ENCODE measurements around the gene CAMP.

Gene CAMP

GRCh38 chr3:48189321-48189720 lies 34.0 kb upstream of the CAMP start:
- H3K36me3 Mint-ChIP-seq (ENCODE audit: low read depth), result peaks cover 8% of the 10 kb centered on the region
- H3K4me3 Mint-ChIP-seq, result no peak overlapping the region
- TF ChIP-seq CTCF (IDR thresholded peaks at IDR 0.05; ENCODE audit: unreplicated experiment in 3 of 3), result no peak

GRCh38 chr3:48190911-48191310 lies 32.4 kb upstream of the CAMP start:
- no peak for TF ChIP-seq CTCF (IDR thresholded peaks at IDR 0.05; ENCODE audit: unreplicated experiment in 3 of 3)
- Mint-ChIP-seq H3K27ac (no peak overlapping the region), H3K27me3 (ENCODE audit: low read depth) (peaks cover 4% of the 10 kb centered on the region), H3K4me1 (peaks cover 10% of the 10 kb centered on the region), H3K9me3 (no peaks in the 10 kb centered on the region), H3K36me3 (ENCODE audit: low read depth) (peaks cover 2% of the 10 kb centered on the region), H3K4me3 (no peak overlapping the region)

More at GRCh38 chr3:48189321-48189720, 34.0 kb upstream of the CAMP start:
- H3K9me3 Mint-ChIP-seq, result no peaks in the 10 kb centered on the region
- peaks cover 10% of the 10 kb centered on the region for H3K4me1 Mint-ChIP-seq
- peaks cover 4% of the 10 kb centered on the region for H3K27me3 Mint-ChIP-seq (ENCODE audit: low read depth)
- peak overlapping the region; percentile 75 to 91 (median 84) for H3K27ac Mint-ChIP-seq

GRCh38 chr3:48194446-48195071 lies 28.7 kb upstream of the CAMP start:
- Mint-ChIP-seq H3K4me3 (no peak overlapping the region), H3K36me3 (ENCODE audit: low read depth) (no peaks in the 10 kb centered on the region), H3K9me3 (no peaks in the 10 kb centered on the region), H3K27ac (no peak overlapping the region), H3K4me1 (no peaks in the 10 kb centered on the region), H3K27me3 (ENCODE audit: low read depth) (peaks cover 4% of the 10 kb centered on the region)
- peak; percentile 75 to 83 (median 78) for TF ChIP-seq CTCF (IDR thresholded peaks at IDR 0.05; ENCODE audit: unreplicated experiment in 3 of 3)

GRCh38 chr3:48196611-48197010 lies 26.7 kb upstream of the CAMP start:
- H3K36me3 Mint-ChIP-seq (ENCODE audit: low read depth), result no peaks in the 10 kb centered on the region
- H3K4me1 Mint-ChIP-seq, result no peaks in the 10 kb centered on the region
- no peak overlapping the region for H3K27ac Mint-ChIP-seq
- H3K27me3 Mint-ChIP-seq (ENCODE audit: low read depth), result peaks cover 10% of the 10 kb centered on the region
- H3K9me3 Mint-ChIP-seq, result no peaks in the 10 kb centered on the region
- H3K4me3 Mint-ChIP-seq, result no peak overlapping the region
- TF ChIP-seq CTCF (IDR thresholded peaks at IDR 0.05; ENCODE audit: unreplicated experiment in 3 of 3), result no peak

GRCh38 chr3:48199117-48199516 lies 24.2 kb upstream of the CAMP start:
- H3K27me3 Mint-ChIP-seq (ENCODE audit: low read depth), result peaks cover 8% of the 10 kb centered on the region
- no peak overlapping the region for H3K27ac Mint-ChIP-seq
- no peaks in the 10 kb centered on the region for H3K36me3 Mint-ChIP-seq (ENCODE audit: low read depth)

More at GRCh38 chr3:48199117-48199516, 24.2 kb upstream of the CAMP start:
- H3K9me3 Mint-ChIP-seq, result no peaks in the 10 kb centered on the region
- H3K4me3 Mint-ChIP-seq, result no peak overlapping the region
- no peak for TF ChIP-seq CTCF (IDR thresholded peaks at IDR 0.05; ENCODE audit: unreplicated experiment in 3 of 3)
- H3K4me1 Mint-ChIP-seq, result no peaks in the 10 kb centered on the region

Data from nephron (organoid).